ENCODE results near the gene CAMK1G.

CAMK1G gene

GRCh38 chr1:209620487-209620884, 37.0 kb downstream of the CAMK1G start:
- DNase-seq, result no peak

- no peak for DNase-seq
Observed at GRCh38 chr1:209621286-209621685, 37.8 kb downstream of the CAMK1G start.

GRCh38 chr1:209621741-209622655, 38.5 kb downstream of the CAMK1G start:
- DNase-seq, result no peak

- no peak for DNase-seq
Observed at GRCh38 chr1:209622841-209623829, 39.6 kb downstream of the CAMK1G start.

GRCh38 chr1:209624558-209625549, 41.3 kb downstream of the CAMK1G start:
- no peak for DNase-seq

- DNase-seq, result no peak
Observed at GRCh38 chr1:209625791-209626285, 42.3 kb downstream of the CAMK1G start.

GRCh38 chr1:209626346-209627026, 43.0 kb downstream of the CAMK1G start:
- no peak for DNase-seq

GRCh38 chr1:209627027-209627731, 43.7 kb downstream of the CAMK1G start:
- DNase-seq, result no peak

- DNase-seq, result peak; percentile 83
Observed at GRCh38 chr1:209627732-209628196, 44.2 kb downstream of the CAMK1G start.

- no peak for DNase-seq
Observed at GRCh38 chr1:209628618-209629299, 45.2 kb downstream of the CAMK1G start.

GRCh38 chr1:209629621-209630382, 46.3 kb downstream of the CAMK1G start:
- DNase-seq, result no peak

- DNase-seq, result no peak
Observed at GRCh38 chr1:209630383-209631225, 47.1 kb downstream of the CAMK1G start.

GRCh38 chr1:209633335-209633997, 50.0 kb downstream of the CAMK1G start:
- no peak for DNase-seq

GRCh38 chr1:209634005-209634737, 50.7 kb downstream of the CAMK1G start:
- no peak for DNase-seq

GRCh38 chr1:209635850-209636249, 52.3 kb downstream of the CAMK1G start:
- no peak for DNase-seq

GRCh38 chr1:209641832-209642172, 58.3 kb downstream of the CAMK1G start:
- no peak for DNase-seq

GRCh38 chr1:209642816-209643215, 59.3 kb downstream of the CAMK1G start:
- no peak for DNase-seq

Measured in activated CD8-positive, alpha-beta memory T cell treated with anti-CD3 and anti-CD28 coated beads, Interleukin-2, amount 50 U/mL, for 4 hours (primary cell).